Endothelial cell (in vitro differentiated cells): ENCODE results near the gene ANAPC5. TPM values are rescaled to one million over a fixed set of nuclear protein-coding genes. Genes with fewer than 3 reads are reported as not detected.
"Not testable (repeated sequence)": the region's sequence is repeated elsewhere in the genome, so short reads cannot be mapped to it uniquely, and the experiment has no call there.

Source experiments
- DNase-seq: peaks from one replicate; pipeline ENCODE4 v3.0.0; 2021; ENCODE audit warnings: low spot score
- H3K27ac Mint-ChIP-seq: one replicate; pipeline ENCODE4 v1.8.0; 2021; ENCODE audit warnings: mixed read lengths, inconsistent platforms; ENCODE audit not compliant: unreplicated experiment
- H3K27me3 Mint-ChIP-seq: one replicate; pipeline ENCODE4 v1.8.0; 2021; ENCODE audit warnings: mild to moderate bottlenecking, moderate library complexity, mixed read lengths, inconsistent platforms; ENCODE audit not compliant: unreplicated experiment
- H3K36me3 Mint-ChIP-seq: one replicate; pipeline ENCODE4 v1.8.0; 2021; ENCODE audit warnings: mild to moderate bottlenecking, low read depth, mixed read lengths, inconsistent platforms; ENCODE audit not compliant: unreplicated experiment
- H3K4me1 Mint-ChIP-seq: one replicate; pipeline ENCODE4 v1.8.0; 2021; ENCODE audit warnings: mild to moderate bottlenecking, mixed read lengths, inconsistent platforms; ENCODE audit not compliant: unreplicated experiment
- H3K4me3 Mint-ChIP-seq: one replicate; pipeline ENCODE4 v1.8.0; 2021; ENCODE audit warnings: mild to moderate bottlenecking, mixed read lengths, inconsistent platforms; ENCODE audit not compliant: unreplicated experiment
- H3K9me3 Mint-ChIP-seq: one replicate; pipeline ENCODE4 v1.8.0; 2021; ENCODE audit warnings: mixed read lengths, inconsistent platforms; ENCODE audit not compliant: unreplicated experiment
- total RNA-seq: library from RNA; stranded (reverse); fragmentation: NEBNext Ultra II Directional; extraction: Animal tissue kit (Norgen Biotek cat#: 25700); gene quantifications from one replicate; pipeline ENCODE4 v1.2.1, GENCODE V29; 2021; ENCODE audit not compliant: unreplicated experiment
- TF ChIP-seq, protein P1 (sequence below): fragments of 200-600 bp; sonication (generic); IDR thresholded peaks from one replicate; pipeline ENCODE4 v1.5.0; 2021; ENCODE audit warnings: antibody characterized with exemption; ENCODE audit not compliant: unreplicated experiment

The ANAPC5 gene
- total RNA-seq, 1 donor from 2014 or later = 68.7 TPM

DNA sequence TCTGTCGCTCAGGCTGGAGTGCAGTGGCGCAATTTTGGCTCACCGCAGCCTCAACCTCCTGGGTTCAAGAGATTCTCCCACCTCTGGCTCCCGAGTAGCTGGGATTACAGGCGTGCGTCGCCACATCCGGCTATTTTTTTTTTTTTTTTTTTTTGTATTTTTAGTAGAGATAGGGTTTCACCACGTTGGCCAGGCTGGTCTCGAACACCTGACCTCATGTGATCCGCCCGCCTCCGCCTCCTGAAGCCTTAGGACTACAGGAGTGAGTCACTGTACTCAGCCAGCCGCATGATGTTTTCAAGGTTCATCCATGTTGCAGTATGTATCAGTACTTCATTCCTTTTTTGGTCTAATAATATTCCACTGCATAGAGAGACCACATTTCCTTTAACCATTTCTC lies 45.3 kb upstream of the ANAPC5 start:
- Mint-ChIP-seq H3K27me3 (peaks cover 4% of the 10 kb centered on the region), H3K36me3 (peaks cover 3% of the 10 kb centered on the region), H3K9me3 (no peaks in the 10 kb centered on the region), H3K4me3 (no peak overlapping the region), H3K4me1 (peaks cover 17% of the 10 kb centered on the region), H3K27ac (no peak overlapping the region)
- DNase-seq = no peak
- TF ChIP-seq, protein P1, sequence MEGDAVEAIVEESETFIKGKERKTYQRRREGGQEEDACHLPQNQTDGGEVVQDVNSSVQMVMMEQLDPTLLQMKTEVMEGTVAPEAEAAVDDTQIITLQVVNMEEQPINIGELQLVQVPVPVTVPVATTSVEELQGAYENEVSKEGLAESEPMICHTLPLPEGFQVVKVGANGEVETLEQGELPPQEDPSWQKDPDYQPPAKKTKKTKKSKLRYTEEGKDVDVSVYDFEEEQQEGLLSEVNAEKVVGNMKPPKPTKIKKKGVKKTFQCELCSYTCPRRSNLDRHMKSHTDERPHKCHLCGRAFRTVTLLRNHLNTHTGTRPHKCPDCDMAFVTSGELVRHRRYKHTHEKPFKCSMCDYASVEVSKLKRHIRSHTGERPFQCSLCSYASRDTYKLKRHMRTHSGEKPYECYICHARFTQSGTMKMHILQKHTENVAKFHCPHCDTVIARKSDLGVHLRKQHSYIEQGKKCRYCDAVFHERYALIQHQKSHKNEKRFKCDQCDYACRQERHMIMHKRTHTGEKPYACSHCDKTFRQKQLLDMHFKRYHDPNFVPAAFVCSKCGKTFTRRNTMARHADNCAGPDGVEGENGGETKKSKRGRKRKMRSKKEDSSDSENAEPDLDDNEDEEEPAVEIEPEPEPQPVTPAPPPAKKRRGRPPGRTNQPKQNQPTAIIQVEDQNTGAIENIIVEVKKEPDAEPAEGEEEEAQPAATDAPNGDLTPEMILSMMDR = no peak

DNA sequence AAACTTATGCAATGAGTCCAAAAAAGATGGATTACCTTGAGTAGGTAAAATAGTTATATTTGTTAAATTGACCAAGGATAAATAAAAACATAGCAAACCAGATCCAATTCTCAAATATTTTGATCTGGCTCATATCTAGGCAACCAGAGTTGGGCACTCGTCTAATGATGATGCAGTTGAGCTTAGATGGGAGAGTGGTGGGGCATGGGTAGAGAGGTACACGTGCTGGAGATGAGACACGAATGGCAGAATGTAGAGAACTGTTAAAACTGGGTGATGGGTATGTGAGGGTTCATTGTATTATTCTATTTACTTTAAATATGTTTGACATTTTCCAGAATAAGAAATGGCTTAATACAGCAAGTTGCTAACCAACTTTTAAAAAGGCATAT lies 40.1 kb upstream of the ANAPC5 start:
- no peaks in the 10 kb centered on the region for H3K27me3 Mint-ChIP-seq
- no peak overlapping the region for H3K4me3 Mint-ChIP-seq
- no peak for DNase-seq
- H3K36me3 Mint-ChIP-seq = no peaks in the 10 kb centered on the region
- no peak overlapping the region for H3K27ac Mint-ChIP-seq
- H3K9me3 Mint-ChIP-seq = no peaks in the 10 kb centered on the region
- TF ChIP-seq, protein P1 = no peak
- peaks cover 4% of the 10 kb centered on the region for H3K4me1 Mint-ChIP-seq

DNA sequence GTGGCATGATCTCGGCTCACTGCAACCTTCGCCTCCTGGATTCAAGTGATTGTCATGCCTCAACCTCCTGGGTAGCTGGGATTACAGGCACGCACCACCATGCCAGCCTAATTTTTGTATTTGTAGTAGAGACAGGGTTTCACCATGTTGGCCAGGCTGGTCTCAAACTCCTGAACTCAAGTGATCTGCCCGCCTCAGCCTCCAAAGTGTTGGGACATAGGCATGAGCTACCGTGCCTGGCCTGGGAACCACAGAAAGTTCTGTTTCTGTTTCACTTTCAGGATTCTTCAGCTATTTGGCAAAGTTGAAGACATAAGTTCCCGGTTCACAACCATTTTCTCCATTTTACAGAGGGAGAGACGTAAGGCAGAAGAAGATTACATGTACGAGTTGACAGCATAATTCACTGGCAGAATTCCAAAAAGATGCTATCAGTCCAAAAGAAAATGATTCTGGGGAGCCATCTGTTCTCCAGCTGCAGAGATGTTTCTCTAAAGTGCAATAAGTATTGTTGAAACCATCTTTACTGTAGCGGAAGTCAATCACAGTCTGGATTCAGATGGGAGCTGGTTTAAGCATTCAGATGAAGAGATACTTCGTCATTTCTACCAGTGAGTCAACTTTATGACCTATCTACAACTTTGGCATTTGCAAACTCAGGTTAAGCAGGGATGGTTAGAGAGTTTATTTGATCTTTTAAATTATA lies 39.6 kb upstream of the ANAPC5 start:
- Mint-ChIP-seq H3K4me3 (no peak overlapping the region), H3K4me1 (peaks cover 4% of the 10 kb centered on the region), H3K27me3 (no peaks in the 10 kb centered on the region), H3K36me3 (no peaks in the 10 kb centered on the region), H3K27ac (no peak overlapping the region), H3K9me3 (no peaks in the 10 kb centered on the region)
- TF ChIP-seq, protein P1 = no peak
- no peak for DNase-seq

DNA sequence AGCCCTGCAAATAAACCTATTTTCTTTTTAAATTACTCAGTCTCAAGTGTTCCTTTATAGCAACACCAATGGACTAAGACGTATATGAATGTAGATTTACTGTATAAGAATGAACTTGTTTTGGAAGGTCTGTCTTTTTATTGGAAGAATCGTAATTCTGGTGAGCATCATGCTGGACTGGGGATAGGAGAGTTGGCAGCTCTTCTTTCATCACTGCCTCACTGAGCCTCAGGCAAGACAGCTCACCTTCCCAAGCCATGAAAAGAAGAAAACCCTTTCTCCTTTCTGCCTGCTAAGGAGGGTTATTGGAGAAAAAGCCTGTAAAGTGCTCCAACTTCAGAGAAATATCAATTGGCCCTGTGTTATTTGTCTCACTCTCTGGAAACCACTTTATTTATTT lies 38.6 kb upstream of the ANAPC5 start:
- Mint-ChIP-seq H3K9me3 (no peaks in the 10 kb centered on the region), H3K27ac (no peak overlapping the region), H3K36me3 (no peaks in the 10 kb centered on the region), H3K4me1 (peaks cover 4% of the 10 kb centered on the region), H3K4me3 (no peak overlapping the region), H3K27me3 (no peaks in the 10 kb centered on the region)
- TF ChIP-seq, protein P1 = no peak
- DNase-seq = no peak

DNA sequence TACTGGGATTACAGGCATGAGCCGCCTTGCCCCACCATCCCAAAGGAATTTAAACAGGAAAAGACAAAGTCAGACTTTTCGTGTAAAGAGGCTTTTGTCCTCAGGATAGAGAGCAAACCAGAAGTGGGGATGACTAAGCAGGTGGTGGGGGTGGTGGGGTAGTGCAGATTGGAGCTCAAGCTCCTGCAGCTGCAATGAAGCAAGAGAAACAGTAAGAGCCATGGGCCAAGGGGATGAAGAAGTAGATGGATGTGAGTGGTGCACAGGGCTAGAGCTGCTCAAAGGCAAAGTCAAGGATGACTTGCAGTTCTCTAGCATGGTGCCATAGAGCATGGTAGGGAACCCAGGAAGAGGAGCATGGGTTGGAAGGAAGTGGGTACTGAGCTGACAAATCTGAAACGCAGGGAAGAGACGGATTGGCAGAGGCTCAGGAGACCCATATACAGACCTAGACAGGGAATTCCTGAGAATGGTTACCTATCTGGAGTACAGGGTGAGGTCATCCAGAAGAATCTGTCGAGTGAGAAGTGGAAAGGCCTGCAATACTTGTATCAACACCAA lies 36.3 kb upstream of the ANAPC5 start:
- Mint-ChIP-seq H3K27me3 (no peaks in the 10 kb centered on the region), H3K36me3 (no peaks in the 10 kb centered on the region), H3K9me3 (no peaks in the 10 kb centered on the region), H3K4me1 (peaks cover 4% of the 10 kb centered on the region), H3K4me3 (no peak overlapping the region), H3K27ac (no peak overlapping the region)
- TF ChIP-seq, protein P1 = no peak
- no peak for DNase-seq

DNA sequence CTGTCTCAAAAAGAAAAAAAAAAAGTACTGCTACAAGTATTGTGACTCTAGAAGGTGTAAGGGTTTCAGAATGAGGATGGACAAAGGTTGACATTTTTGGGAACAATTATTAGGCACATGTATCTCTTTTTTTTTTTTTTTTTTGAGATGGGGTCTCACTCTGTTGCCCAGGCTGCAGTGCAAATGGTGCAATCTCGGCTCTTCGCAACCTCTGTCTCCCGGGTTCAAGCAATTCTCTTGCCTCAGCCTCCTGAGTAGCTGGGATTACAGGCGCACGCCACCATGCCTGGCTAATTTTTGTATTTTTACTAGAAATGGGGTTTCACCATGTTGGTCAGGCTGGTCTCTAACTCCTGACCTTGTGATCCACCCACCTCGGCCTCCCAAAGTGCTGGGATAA lies 32.7 kb upstream of the ANAPC5 start:
- not testable (repeated sequence) for H3K36me3 Mint-ChIP-seq, H3K4me3 Mint-ChIP-seq, H3K9me3 Mint-ChIP-seq, H3K27ac Mint-ChIP-seq, DNase-seq, H3K4me1 Mint-ChIP-seq, H3K27me3 Mint-ChIP-seq
